C4-2B (cell line): ENCODE measurements around the gene PRKCA.

Source experiments
- ZFX ChIP-seq: fragments of 450-650 bp; IDR thresholded peaks from 2 replicates; pipeline ENCODE4 v1.6.1; 2017
- TF ChIP-seq, protein P1 (sequence below): fragments of 450-650 bp; conservative IDR thresholded peaks from 2 replicates; pipeline ENCODE4 v1.5.1; 2017; ENCODE audit warnings: mild to moderate bottlenecking

DNA sequence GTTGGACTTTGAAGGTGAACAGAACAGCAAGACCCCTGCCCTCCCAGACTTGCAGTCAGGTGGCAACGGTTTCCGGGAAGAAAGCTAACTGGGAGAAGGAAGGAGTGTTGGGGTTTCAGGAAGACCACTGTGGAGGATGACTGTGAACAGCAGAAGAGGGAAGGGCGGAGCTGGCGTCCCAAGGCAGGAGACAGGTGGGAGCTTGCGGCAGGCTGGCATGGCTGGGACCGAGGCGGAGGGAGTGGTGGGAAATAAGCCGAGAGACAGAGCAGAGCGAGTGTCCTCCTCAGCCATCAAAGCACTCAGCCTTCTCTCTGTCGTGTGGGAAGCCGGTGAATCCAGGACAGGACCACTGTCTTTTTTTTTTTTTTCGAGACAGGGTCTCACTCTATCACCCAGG, 424.0 kb downstream of the PRKCA start:
- TF ChIP-seq, protein P1, sequence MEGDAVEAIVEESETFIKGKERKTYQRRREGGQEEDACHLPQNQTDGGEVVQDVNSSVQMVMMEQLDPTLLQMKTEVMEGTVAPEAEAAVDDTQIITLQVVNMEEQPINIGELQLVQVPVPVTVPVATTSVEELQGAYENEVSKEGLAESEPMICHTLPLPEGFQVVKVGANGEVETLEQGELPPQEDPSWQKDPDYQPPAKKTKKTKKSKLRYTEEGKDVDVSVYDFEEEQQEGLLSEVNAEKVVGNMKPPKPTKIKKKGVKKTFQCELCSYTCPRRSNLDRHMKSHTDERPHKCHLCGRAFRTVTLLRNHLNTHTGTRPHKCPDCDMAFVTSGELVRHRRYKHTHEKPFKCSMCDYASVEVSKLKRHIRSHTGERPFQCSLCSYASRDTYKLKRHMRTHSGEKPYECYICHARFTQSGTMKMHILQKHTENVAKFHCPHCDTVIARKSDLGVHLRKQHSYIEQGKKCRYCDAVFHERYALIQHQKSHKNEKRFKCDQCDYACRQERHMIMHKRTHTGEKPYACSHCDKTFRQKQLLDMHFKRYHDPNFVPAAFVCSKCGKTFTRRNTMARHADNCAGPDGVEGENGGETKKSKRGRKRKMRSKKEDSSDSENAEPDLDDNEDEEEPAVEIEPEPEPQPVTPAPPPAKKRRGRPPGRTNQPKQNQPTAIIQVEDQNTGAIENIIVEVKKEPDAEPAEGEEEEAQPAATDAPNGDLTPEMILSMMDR = no peak
- no peak for TF ChIP-seq ZFX
